Stimulated activated CD8-positive, alpha-beta memory T cell treated with anti-CD3 and anti-CD28 coated beads, Interleukin-12 subunit alpha, Interleukin-12 subunit beta, amount 100 ng/mL, for 4 hours (primary cell): ENCODE measurements around the gene ADAMTS17.

Experiments used
- DNase-seq: peaks from one replicate; pipeline ENCODE4 v3.0.0-alpha.2; 2020; ENCODE audit warnings: low read depth

ADAMTS17 gene

DNA sequence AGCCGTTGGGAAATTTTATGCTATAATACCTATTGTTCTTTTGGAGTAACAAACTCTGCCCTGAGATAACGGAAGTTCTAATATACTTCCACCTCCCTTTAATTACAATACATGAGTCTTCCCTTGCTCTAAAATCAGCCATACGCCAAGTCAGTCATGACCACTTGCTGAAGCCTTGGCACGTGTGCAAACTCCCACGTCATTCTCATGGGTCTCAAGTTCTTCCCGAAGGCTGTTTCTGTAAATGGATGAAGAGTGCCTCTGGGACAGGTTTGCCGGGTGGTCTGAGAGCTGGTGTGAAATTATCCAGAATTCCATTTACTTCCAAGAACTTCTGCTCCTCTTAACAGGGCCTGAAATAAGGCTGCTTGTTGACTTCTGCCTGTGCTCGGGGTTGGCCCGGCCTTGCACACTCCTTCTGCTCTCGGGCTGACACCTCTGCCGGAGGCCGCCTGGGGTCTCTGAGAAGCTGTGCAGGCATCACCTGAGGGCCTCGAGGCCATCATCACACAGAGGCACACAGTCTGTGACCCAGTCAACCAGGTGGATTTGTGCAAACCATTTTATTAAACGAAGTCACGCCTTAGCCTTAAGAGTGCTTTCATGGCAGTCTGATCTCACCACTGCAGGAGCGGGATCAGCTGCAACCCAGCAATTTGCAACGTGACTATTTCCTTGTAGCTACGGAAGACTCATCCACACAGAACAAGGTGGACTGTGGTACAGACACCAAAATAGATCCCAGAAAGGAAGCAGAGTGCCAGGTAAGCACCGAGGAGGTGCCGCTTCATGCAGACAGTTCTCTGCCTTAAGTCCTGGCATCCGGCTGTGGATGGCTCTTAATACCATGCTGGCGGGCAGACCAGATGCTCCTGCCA is 120.1 kb downstream of the ADAMTS17 start:
- DNase-seq, result no peak

DNA sequence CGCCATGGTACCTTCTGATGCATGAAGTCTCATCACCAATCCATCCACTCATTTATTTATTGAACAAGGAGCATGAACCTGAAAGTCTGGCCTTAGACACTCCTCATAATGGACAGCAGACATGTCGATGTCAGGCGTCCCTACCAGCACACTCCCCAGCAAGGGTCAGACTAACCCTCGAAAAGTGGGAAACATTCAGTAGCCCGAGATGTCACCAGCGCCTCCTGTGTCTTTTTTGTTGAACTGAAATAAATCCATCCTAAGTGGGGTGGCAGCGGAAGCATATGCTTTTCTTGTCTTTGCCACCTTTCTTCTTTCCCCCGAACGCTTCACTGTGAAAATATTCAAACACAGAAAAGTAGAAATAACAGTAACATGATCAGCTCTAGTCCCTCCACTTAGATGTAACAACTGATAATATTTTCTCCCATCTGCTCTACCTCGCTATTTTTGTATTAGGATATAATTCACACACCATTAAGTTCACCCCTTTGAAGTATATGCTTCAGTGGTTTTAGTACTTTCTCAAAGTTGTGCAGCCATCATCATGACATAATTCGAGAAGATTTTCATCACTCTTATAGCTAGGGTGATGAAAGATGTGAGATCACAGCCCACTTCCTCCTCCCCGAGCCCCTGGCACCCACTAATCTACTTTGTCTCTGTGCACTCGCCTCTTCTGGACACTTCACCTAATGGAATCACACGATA is 121.6 kb downstream of the ADAMTS17 start:
- no peak for DNase-seq

DNA sequence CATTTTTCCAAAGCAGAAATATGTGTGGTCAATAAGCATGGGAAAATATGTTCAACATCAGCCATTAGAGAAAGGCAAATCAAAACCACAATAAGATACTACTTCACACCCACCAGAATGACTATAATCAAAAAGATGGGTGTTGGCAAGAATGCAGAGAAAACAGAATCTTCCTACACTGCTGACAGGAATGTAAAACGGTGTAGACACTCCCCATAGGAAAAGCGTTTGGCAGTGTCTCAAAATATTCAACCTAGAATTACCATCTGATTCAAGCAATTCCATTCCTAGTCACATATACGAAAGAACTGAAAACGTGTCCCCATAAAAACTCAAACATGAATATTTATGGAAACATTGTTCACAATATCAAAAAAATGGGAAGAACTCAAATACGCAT is 123.3 kb downstream of the ADAMTS17 start:
- DNase-seq, result no peak

DNA sequence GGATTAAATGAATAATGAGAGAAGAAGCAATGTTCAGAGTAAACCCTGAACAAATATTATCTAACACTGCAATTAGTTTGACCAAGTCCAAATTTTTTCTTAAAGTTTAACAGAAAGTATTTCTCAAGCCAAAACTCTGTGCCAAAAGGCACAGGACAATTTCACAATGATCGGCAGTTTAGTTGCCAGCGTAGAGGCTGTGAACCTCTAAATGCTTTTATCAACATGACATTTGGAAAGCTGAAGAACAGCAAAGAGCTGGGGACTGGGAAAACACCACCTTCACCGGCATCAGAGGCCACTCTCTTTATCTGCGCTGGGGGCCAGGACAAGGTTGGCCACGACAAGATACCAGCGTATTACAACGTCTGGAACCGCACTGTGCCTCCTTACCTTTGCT is 125.6 kb downstream of the ADAMTS17 start:
- DNase-seq, result no peak

DNA sequence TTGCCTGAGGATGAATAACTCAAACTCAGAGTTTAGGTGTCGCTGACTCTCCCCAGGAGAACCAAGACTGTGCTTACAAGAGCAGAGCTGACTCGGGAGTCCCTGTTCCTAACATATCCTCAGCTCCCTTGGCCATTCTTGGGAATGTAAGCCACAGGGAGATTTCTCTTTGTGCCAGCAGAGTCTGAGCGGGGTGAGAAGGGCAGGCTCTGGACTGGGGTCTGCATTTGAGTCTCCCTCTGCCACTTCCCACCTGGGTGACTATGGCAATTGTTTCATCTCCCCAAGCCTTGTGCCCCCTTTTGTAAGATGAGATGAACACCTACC is 126.0 kb downstream of the ADAMTS17 start:
- DNase-seq, result no peak

DNA sequence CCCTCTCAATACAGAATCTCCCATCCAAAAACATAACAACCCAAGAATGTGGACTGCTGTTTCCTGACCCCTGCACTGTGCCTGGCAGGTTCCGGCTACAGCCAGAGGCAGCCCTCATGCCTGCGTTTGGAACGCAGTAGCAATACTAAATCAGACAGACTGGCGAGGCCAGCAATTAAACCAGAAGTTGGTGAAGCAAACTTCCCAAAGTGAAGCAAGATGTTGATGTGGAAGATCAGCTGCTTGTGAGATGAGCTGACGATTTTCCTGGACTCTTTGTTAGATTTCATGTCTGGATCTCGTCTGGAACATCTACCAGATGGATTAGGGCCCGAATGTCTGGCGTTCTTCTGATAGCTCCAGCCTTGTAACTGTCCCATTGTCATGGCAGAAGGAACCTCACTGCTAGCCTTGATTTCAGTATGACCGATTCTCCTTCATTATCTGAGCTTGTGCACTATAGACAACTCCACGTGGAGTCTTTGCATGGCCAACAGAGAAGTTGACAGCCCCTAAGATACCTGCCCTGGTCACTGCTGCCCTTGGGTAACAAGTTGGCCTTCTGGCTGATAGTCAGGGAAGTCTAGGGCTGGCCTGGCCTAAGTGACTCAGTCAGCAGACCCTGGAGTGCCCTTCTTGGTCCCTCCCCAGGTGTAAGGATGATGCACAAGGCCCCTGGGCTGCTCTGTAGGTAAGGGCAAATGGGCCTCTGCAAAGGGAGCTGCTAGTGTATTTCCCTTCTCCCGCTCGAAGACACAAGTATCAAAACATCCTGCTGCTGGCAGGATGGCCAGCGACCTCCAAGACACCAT is 126.5 kb downstream of the ADAMTS17 start:
- DNase-seq, result no peak

DNA sequence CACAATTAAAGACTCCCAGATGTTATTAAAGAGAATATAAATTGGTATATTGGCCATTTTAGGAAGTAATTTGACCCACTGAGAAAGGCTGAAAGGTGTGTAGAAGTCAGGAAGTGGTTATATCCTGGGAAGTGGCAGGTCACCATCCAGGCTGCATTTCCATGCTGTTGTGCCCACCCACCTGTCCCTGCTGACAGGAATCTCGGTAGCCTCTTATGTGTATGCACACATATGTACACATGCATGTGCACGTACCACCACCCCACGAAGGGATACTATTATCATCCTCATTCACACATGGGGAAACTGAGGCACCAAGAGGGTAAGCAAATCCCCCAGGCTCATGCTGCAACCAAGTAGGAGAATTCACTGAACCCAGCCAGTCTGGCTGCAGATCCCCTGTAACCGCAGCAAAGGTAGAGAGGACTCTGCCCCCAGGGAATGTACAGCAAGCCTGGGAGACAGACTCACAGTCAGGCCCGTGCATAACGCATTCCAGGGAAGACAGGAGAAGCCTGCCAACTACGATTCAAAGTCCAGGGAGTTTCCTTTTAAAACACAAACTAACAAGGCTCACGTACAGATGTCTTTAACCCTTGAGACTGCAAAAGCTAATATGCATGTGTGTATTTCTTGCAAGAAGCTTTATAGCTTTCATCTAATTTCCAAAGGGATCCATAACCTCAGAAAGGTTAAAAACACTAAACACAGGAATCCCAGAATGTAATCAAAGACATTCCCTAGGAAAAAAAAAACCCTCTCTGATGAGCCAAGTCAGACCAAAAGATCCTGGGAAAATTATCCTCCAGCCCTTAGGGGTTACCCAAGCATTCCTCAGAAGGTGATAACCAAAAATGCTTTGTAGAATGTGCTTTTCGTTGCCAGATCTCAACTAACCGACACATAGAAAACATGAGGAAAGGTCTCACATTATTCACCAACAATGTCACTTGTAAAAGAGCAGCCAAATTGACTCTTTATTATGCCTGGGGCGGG is 129.6 kb downstream of the ADAMTS17 start:
- DNase-seq, result no peak

DNA sequence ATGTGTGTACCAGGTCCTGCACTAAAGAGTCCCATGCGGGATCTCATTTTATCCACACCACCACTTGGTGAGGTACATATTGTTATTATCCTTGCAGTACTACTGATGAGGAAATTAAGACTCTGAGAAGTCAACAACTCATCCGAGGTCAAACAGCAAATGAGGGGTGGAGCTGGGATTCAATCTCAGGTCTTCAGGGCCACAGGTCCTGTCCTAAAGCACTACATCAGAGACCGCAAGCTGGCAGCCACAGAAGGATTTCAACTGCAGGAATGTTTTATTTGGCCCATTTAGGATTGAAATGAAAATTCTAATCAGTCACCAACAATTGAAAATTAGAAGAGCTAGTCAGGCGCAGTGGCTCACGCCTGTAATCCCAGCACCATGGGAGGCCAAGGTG is 131.4 kb downstream of the ADAMTS17 start:
- no peak for DNase-seq

DNA sequence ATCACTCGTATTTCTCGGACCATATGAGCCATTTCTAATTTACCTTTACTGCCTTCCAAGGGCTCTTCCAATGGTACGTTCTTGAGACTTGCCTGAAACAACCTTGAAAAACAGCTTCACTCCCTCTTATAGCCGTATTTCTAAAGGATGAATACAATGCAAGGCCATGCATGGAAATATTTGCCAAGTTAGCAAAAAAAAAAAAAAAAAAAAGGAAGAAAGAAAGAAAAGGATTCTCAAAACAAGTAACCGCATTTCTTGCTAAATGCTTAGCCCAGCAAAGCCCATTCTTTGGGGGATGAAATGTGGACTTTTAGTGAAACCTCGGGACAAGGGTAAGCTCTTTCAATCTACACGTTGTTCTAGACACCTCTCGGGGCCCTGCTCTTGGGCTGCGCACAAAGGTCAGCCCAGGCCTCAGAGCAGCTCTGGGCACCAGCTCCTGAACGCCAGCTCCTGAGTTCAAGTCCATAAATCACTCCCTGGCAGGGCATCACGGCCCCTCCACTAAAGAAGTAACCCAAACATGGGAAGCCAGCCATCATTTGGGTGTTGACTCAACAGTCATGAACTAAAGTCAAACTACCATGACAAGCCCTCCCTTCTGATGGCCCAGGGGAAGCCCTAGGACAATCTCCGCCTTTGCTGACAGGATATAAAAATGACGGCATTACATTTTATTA is 132.7 kb downstream of the ADAMTS17 start:
- DNase-seq, result no peak

DNA sequence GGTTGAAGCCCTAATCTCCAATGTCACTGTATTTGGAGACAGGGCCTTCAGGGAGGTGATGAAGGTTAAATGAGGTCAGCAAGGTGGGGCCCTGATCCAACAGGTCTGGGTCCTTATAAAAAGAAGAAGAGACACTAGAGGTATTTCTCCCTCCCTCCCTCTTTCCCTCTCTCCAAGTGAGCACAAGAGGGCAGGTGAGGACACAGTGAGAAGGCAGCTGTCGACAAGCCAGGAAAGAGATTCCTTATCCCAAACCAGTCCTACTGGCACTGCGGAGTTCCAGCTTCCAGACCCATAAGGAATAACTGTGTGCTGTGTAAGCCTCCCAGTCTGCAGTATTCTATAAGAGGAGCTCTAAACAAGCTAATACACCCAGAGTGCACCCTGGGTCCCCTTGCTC is 134.7 kb downstream of the ADAMTS17 start:
- DNase-seq, result no peak

DNA sequence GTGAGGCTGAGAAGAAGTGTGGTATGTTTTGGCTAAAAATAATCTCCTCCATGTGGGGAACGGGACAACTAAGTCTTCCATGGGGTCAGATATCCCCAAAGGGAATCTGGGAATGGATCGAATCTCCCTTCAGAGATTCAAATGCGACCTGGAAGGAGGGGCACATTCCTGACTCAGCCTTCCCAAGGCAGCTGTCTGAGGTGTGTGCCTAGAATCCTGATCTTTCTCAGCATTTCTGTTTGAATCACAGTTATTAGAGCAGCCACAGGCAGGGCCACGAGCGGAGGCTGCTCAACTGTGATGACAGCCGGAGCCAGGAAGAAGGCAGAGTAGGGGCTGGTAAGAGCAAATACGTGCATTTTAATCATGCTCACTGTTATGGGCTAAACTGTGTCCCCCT is 135.1 kb downstream of the ADAMTS17 start:
- no peak for DNase-seq

DNA sequence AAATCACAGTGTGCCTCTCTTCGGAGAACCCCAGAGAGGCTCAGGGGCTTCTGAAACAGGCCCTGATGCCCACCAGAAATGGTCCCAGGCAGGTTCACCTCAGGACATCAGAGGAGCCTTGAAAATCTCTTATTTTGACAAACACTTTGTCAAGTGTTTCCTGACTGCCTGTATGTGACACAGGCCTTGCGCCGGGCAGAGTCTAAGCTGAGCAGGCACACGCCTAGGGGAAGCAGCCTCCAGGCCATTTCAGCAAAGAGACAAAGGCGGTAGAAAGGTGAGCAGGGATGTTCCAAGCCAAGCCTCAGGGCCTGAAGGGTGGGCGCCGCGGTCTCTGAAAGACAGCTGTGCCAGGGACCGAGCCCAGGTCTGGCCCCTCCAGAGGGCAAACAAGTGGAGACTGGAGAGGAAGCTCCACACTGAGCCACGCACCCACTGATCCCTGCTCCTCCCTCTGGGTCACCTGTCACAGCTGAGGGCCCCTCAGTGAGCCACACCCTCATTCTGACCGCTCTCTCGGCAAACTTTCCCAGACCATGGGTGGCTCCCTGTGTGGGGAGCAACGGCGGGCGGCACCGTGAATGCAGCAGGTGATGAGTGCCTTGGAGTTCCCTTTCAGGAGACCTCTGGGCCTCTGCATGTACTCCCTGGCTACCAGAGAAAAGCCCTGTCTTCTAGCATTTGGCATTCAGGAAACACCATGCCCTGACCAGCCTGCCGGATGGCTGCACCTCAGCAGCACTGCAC is 136.1 kb downstream of the ADAMTS17 start:
- no peak for DNase-seq

DNA sequence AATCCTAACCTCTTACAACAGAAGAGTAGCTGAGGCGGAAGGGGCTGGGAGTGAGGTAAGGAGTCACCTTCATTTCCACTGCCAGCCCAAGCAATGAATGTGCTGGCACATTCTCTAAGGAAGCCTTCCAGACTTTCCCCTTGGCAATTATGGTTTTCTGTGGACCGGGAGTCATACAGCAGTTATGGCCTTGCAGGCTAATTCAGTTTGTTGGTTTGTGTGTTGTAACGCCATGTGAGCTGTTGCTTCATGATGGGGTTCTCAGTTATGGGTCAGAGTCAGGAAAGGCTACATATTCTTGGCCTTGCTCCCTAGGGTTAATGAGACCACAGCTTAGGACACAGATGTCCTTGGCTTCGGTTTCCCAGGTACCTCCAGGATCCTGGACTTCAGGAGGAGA is 137.0 kb downstream of the ADAMTS17 start:
- no peak for DNase-seq

DNA sequence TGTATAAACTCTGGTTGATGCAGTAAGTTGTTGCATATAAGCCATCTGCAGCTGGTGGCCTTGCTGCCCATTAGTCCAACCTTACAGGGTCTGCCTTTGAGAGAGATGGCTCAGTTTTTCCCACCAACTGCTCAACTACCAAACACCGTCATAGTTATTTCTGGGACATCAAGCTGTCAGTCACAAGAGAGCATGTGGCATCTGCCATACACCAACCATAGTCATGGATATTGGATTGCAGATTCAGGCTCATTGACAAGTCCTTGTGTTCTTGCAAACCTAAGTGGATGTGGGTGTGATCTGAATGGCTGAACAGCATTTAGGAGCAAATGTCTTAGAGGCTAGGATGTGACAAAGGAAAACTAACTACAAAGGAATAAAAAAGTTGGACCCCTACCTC is 137.6 kb downstream of the ADAMTS17 start:
- no peak for DNase-seq

DNA sequence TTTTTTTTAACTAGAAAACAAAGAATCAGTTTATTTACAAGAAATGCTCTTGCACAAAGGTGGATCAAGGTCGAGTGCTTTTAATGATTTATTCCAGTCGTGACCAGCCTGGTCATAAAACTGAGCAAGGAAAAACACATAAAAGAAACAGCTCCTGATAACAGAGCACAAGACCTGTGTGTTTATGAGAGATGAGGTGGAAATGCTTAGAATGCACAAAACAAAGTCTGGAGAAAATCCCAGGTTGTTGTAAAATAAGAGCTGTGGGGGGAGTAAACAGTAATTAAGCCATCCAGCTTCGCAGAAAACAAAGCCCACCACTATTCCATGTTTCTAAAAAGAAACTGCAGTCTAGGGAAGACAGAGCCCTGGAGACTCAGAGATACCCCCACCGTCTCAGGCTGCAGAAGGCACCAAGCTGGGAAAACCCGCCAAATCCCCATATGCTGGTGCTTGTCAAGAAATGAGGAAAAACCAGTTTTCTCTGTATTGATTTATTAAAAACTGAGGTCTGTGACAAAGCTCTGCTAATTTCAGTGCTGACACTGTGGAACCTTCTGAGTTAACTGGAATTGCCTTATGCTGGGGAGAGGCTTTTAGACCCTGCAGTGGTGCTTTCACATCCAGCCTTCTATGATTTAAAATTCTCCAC is 139.3 kb downstream of the ADAMTS17 start:
- no peak for DNase-seq

DNA sequence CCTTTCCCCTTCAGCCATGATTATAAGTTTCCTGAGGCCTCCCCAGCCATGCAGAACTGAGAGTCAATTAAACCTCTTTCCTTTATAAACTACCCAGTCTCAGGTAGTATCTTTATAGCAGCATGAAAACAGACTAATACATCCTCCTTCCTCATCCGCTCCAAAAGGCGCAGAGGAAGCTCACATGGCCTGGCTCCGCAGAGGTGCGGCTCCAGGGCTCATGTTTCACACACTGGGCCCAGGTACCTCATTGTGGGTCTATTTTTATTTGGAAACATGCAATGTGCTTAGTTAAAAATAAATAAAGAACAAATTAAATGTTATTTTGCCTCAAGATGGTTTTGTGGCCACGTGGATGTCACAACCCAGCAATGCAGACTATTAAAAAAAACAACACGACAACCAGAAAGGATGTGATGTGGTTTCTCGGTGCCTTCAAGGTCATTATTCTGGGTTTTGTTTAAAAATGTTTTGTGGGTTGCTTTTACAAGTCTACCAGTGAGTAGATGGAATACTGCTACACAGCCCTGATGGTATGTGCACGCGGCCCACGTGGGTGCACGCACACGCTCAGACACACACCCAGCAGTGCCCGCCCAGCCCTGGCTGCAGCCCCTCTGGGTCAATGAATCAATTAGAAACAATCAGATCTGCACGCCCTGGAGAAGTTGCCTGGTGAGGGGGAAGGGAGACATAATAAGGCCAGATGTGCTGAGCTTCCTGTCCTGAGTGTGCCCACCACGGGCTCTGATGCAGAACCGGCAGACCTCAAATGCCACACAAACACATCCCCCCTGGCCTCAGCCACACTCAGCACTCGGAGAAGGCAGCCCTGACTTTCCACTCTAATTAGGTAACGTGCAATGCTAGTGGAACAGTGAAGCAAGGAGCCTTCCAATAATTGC is 140.1 kb downstream of the ADAMTS17 start:
- no peak for DNase-seq

DNA sequence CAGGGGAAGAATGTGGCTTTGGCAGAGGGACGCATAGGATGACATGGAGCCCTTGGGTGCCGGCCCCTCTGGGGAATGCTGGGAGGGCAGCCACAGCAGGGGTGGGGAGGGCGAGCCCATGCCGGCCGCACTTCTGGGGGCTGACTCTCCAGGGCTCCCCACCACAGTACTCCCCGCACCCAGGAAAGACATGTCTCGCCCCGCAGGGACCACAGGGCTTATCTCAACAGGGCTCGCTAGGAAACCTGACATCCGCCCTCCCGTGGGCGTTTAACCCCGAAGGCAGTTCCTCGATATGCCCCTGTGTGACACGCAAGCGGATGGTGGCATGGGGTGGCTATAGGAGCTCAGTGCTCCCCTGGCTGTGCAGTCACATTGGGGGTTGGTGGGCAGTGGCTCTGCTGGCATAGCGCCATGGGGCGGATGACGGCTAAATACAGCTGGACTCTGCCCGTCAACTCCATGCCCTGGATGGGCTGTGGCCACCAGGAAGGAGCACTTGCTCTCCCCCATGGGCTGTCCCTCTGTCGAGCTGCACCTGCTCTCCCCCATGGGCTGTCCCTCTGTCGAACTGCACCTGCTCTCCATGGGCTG is 141.4 kb downstream of the ADAMTS17 start:
- DNase-seq, result no peak

DNA sequence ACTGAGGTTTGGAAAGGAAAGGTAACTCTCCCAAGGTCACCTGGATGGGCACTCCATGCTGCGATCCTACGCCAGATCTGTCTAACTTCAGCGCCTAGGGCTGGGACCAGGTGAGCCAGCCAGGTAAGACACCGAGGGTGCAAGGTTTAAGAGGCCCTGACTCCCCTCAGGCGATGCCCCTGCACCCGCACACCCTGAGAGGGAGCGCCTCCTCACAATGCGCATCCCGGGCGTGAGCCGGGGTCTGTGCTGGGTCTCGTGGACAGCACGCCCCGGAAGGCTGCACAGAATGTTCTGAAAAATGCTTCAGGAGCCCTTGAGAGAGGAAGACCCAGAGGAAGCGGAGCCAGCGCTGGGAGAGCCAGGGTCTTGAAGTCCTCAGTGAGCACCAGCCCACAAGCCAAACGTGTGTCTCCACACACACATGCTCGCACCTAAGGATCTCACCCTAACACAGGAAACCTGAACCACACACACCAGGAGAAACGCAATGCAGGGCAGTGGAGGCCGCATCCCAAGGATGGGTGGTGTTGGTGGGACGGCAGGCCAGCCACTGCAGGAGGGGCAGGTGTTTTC is 142.0 kb downstream of the ADAMTS17 start:
- no peak for DNase-seq
